MM.1S (cell line): ENCODE measurements around the gene OR10H2.

ENCODE experiments used
- EZH2phosphoT487 ChIP-seq: fragments of 300-600 bp; sonication (generic); IDR thresholded peaks from 2 replicates; pipeline ENCODE4 v1.6.1; 2018; ENCODE audit warnings: antibody characterized with exemption, low read length
- TF ChIP-seq, protein P1 (sequence below): fragments of 300-600 bp; sonication (generic); IDR thresholded peaks from 2 replicates; pipeline ENCODE4 v1.5.1; 2016; ENCODE audit warnings: antibody characterized with exemption, low read length, mixed read lengths

DNA sequence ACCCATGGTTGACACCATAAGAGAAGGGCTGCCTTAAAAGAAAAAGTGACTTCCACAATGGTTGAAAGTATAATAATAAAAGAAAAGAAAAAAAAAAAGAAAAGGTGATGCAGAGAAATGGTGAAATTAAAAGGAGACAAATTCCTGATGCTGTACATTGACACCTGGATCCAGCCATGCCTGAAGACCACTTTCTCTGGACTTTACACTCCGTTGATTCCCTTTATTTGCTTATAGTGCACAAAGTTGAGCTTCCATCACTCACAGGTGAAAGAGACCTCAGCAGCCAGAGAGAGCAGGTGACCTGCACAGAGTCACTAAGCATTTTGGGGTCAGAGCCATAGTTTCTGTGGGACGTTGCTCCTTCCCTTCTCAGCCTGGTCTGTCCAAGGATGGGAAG is 47.4 kb downstream of the OR10H2 start:
- TF ChIP-seq, protein P1, sequence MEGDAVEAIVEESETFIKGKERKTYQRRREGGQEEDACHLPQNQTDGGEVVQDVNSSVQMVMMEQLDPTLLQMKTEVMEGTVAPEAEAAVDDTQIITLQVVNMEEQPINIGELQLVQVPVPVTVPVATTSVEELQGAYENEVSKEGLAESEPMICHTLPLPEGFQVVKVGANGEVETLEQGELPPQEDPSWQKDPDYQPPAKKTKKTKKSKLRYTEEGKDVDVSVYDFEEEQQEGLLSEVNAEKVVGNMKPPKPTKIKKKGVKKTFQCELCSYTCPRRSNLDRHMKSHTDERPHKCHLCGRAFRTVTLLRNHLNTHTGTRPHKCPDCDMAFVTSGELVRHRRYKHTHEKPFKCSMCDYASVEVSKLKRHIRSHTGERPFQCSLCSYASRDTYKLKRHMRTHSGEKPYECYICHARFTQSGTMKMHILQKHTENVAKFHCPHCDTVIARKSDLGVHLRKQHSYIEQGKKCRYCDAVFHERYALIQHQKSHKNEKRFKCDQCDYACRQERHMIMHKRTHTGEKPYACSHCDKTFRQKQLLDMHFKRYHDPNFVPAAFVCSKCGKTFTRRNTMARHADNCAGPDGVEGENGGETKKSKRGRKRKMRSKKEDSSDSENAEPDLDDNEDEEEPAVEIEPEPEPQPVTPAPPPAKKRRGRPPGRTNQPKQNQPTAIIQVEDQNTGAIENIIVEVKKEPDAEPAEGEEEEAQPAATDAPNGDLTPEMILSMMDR: no peak
- no peak for TF ChIP-seq EZH2phosphoT487
